Measurements from ENCODE around the gene LRIG1.

- TF ChIP-seq, protein P1, sequence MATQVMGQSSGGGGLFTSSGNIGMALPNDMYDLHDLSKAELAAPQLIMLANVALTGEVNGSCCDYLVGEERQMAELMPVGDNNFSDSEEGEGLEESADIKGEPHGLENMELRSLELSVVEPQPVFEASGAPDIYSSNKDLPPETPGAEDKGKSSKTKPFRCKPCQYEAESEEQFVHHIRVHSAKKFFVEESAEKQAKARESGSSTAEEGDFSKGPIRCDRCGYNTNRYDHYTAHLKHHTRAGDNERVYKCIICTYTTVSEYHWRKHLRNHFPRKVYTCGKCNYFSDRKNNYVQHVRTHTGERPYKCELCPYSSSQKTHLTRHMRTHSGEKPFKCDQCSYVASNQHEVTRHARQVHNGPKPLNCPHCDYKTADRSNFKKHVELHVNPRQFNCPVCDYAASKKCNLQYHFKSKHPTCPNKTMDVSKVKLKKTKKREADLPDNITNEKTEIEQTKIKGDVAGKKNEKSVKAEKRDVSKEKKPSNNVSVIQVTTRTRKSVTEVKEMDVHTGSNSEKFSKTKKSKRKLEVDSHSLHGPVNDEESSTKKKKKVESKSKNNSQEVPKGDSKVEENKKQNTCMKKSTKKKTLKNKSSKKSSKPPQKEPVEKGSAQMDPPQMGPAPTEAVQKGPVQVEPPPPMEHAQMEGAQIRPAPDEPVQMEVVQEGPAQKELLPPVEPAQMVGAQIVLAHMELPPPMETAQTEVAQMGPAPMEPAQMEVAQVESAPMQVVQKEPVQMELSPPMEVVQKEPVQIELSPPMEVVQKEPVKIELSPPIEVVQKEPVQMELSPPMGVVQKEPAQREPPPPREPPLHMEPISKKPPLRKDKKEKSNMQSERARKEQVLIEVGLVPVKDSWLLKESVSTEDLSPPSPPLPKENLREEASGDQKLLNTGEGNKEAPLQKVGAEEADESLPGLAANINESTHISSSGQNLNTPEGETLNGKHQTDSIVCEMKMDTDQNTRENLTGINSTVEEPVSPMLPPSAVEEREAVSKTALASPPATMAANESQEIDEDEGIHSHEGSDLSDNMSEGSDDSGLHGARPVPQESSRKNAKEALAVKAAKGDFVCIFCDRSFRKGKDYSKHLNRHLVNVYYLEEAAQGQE (IDR thresholded peaks at IDR 0.05; ENCODE audit: low read depth) = no peak
- TF ChIP-seq, protein P2, sequence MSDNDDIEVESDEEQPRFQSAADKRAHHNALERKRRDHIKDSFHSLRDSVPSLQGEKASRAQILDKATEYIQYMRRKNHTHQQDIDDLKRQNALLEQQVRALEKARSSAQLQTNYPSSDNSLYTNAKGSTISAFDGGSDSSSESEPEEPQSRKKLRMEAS (IDR thresholded peaks at IDR 0.05) = no peak
- TF ChIP-seq USF1 (IDR thresholded peaks at IDR 0.05) = no peak
- no peak for TF ChIP-seq TAF1 (IDR thresholded peaks at IDR 0.05; ENCODE audit: low read depth)
- no peak for TF ChIP-seq EP300 (IDR thresholded peaks at IDR 0.05; ENCODE audit: borderline replicate concordance)
- TF ChIP-seq CEBPB (IDR thresholded peaks at IDR 0.05) = no peak
- no peak for TF ChIP-seq RAD21 (IDR thresholded peaks at IDR 0.05; ENCODE audit: low read depth)
- TF ChIP-seq EGR1 (IDR thresholded peaks at IDR 0.05) = no peak
- TF ChIP-seq YY1 (IDR thresholded peaks at IDR 0.05; ENCODE audit: low read depth) = no peak
- TF ChIP-seq CREB1 (IDR thresholded peaks at IDR 0.05; ENCODE audit: low read depth) = no peak
Observed at GRCh38 chr3:66476852-66477381, 23.9 kb downstream of the LRIG1 start.

Data from Ishikawa (cell line).